HG02840 (cell line): Measurements from ENCODE around the gene MAGEB6.
"Not testable (repeated sequence)": the region's sequence is repeated elsewhere in the genome, so short reads cannot be mapped to it uniquely, and the experiment has no call there.

ENCODE experiments used
- ATAC-seq: cut with Tn5 transposase; IDR thresholded peaks from one replicate; pipeline ENCODE4 v1.9.1; 2021; ENCODE audit warnings: mild to moderate bottlenecking, moderate library complexity, moderate number of reproducible peaks; ENCODE audit not compliant: unreplicated experiment, low FRiP score

The MAGEB6 gene

GRCh38 chrX:26192204-26192603 is at the start of gene MAGEB6:
Gene MAGEB6 (plus strand): TSS chrX:26192440. CDS start chrX:26193847, 1,407 bp downstream.
- ATAC-seq, result no peak

- no peak for ATAC-seq
Observed at GRCh38 chrX:26146024-26146423, 46.2 kb upstream of the MAGEB6 start.

- ATAC-seq, result no peak
Observed at GRCh38 chrX:26160301-26160700, 31.9 kb upstream of the MAGEB6 start, which contains the start of gene MAGEB6B. Gene MAGEB6B (plus strand): TSS chrX:26160601. CDS start chrX:26160601, 0 bp downstream.

GRCh38 chrX:26203561-26203960 is 11.3 kb downstream of the MAGEB6 start:
- ATAC-seq, result no peak

- ATAC-seq, result not testable (repeated sequence)
Observed at GRCh38 chrX:26204717-26205116, 12.5 kb downstream of the MAGEB6 start.

- ATAC-seq, result no peak
Observed at GRCh38 chrX:26208012-26208411, 15.8 kb downstream of the MAGEB6 start.

- ATAC-seq, result no peak
Observed at GRCh38 chrX:26215869-26216268, 23.6 kb downstream of the MAGEB6 start, which contains the start of gene MAGEB5. Gene MAGEB5 (plus strand): TSS chrX:26216169. CDS start chrX:26217302, 1,133 bp downstream.

- no peak for ATAC-seq
Observed at GRCh38 chrX:26219351-26219750, 27.1 kb downstream of the MAGEB6 start.

- ATAC-seq, result no peak
Observed at GRCh38 chrX:26234177-26234576, 41.9 kb downstream of the MAGEB6 start.
